ENCODE measurements around the gene COL1A1. TPM values are rescaled to one million over a fixed set of nuclear protein-coding genes. Genes with fewer than 3 reads are reported as not detected.

COL1A1 gene
- total RNA-seq, 4 donors from 2014 or later = 12.2 to 57.3 (median 18.5) TPM

DNA sequence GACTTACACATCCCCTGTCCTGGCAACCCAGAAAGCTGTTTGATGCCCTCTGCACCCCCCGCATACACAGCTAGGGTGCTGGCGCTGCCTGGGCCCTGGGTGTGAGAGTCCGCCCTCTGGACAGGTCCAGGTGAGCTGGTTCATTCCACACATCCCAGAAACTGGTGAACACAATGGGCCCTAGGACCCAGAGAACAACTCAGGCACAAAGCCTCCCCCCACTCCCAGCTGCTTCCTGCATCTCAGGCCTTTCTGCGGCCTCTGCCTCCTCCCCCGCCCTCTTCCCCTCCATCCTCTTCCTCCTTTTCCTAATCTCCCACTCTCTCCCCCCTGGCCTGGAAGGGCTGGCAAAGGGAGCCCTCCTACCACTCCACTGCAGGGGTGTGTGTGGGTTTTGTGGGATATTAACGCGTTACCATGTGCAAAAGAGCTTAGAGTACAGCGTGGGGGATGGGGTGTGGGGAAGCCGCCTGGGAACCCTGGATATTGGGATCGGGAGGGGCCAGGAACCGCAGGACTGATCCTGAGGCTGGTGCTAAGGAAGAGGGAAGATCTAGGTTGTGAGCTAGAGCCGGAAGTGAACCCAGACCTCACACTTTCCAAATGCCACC lies 49.4 kb downstream of the COL1A1 start:
- Histone ChIP-seq H3K27me3 (no peaks in the 10 kb centered on the region), H3K4me3 (replicated peaks in 1 of 3) (peak overlapping the region; percentile 32 to 76 (median 55)), H3K36me3 (no peaks in the 10 kb centered on the region), H3K4me1 (peaks cover 30 to 53% of the 10 kb centered on the region in 2 donors), H3K27ac (peak overlapping the region; percentile 85 to 95 (median 86)), H3K9me3 (no peaks in the 10 kb centered on the region)
- DNase-seq = peak; percentile 85 to 87
- TF ChIP-seq, protein P1, sequence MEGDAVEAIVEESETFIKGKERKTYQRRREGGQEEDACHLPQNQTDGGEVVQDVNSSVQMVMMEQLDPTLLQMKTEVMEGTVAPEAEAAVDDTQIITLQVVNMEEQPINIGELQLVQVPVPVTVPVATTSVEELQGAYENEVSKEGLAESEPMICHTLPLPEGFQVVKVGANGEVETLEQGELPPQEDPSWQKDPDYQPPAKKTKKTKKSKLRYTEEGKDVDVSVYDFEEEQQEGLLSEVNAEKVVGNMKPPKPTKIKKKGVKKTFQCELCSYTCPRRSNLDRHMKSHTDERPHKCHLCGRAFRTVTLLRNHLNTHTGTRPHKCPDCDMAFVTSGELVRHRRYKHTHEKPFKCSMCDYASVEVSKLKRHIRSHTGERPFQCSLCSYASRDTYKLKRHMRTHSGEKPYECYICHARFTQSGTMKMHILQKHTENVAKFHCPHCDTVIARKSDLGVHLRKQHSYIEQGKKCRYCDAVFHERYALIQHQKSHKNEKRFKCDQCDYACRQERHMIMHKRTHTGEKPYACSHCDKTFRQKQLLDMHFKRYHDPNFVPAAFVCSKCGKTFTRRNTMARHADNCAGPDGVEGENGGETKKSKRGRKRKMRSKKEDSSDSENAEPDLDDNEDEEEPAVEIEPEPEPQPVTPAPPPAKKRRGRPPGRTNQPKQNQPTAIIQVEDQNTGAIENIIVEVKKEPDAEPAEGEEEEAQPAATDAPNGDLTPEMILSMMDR (IDR thresholded peaks at IDR 0.05) = peak in 2 of 6 experiments; percentile 18 to 38
- peak in 1 of 2 donors; percentile 23 for TF ChIP-seq POLR2A (IDR thresholded peaks at IDR 0.05)
- WGBS, 2 donors = 6 to 9% methylated on average over 12 of the region's 12 CpGs
- intact Hi-C loops (cut with DNase I) = no loop called here

GRCh38 chr17:50151041-50151936 lies 50.1 kb downstream of the COL1A1 start:
- intact Hi-C loops (cut with DNase I) = no loop called here
- H3K4me1 ChIP-seq = peaks cover 38 to 60% of the 10 kb centered on the region in 2 donors

GRCh38 chr17:50150354-50151040 lies 50.9 kb downstream of the COL1A1 start, which contains the start of gene PPP1R9B:
Gene PPP1R9B, minus strand, starts transcription at chr17:50150677. Its CDS starts 164 bp downstream, at chr17:50150513.
- H3K9me3 ChIP-seq = no peaks in the 10 kb centered on the region
- peak within 1 kb of the TSS; percentile 18 to 86 (median 76) for H3K4me3 ChIP-seq (replicated peaks in 1 of 3)
- H3K27me3 ChIP-seq = no peaks in the 10 kb centered on the region
- TF ChIP-seq, protein P1 (IDR thresholded peaks at IDR 0.05) = no peak
- no peak for TF ChIP-seq POLR2A (IDR thresholded peaks at IDR 0.05)
- H3K27ac ChIP-seq = peak within 1 kb of the TSS; percentile 85 to 95 (median 86)
- DNase-seq = no peak
- WGBS, 2 donors = 2% methylated on average over 19 to 32 of the region's 69 CpGs
- intact Hi-C loops (cut with DNase I) = no loop called here
- H3K36me3 ChIP-seq = no peaks in the 10 kb centered on the region
- H3K4me1 ChIP-seq = peaks cover 39 to 61% of the 10 kb centered on the region in 2 donors

More at GRCh38 chr17:50151041-50151936, 50.1 kb downstream of the COL1A1 start:
- TF ChIP-seq POLR2A (IDR thresholded peaks at IDR 0.05) = peak in 1 of 2 donors; percentile 52
- TF ChIP-seq, protein P1 (IDR thresholded peaks at IDR 0.05) = peak; percentile 33 to 81 (median 65)
- peak; percentile 86 to 89 for DNase-seq
- Histone ChIP-seq H3K27ac (peak overlapping the region; percentile 85 to 95 (median 86)), H3K36me3 (no peaks in the 10 kb centered on the region), H3K4me3 (replicated peaks in 1 of 3) (peak overlapping the region in 2 of 3 donors; percentile 76 to 86), H3K27me3 (no peaks in the 10 kb centered on the region), H3K9me3 (no peaks in the 10 kb centered on the region)
- 2 to 3% methylated on average over 10 to 18 of the region's 40 CpGs for WGBS, 2 donors

- Histone ChIP-seq H3K4me3 (replicated peaks in 1 of 3) (peak overlapping the region; percentile 18 to 86 (median 76)), H3K27ac (peak overlapping the region; percentile 50 to 86 (median 85)), H3K36me3 (peaks cover 4% of the 10 kb centered on the region in 2 donors), H3K4me1 (peaks cover 39 to 54% of the 10 kb centered on the region in 2 donors), H3K9me3 (no peaks in the 10 kb centered on the region), H3K27me3 (no peaks in the 10 kb centered on the region)
- DNase-seq = peak; percentile 63 to 67
- TF ChIP-seq POLR2A (IDR thresholded peaks at IDR 0.05) = peak in 1 of 2 donors; percentile 27
- TF ChIP-seq, protein P1 (IDR thresholded peaks at IDR 0.05) = peak in 1 of 6 experiments; percentile 25
- 0 to 7% methylated on average over 1 to 9 of the region's 123 CpGs for WGBS, 2 donors
- intact Hi-C loops (cut with DNase I) = loop anchor here (5.0 kb wide), 1 partner anchor 37 kb away; no protein-coding TSS in a partner anchor
These were observed 51.7 kb downstream of the COL1A1 start for GRCh38 chr17:50149417-50150353.
